ENCODE data around the gene ABHD10. TPM values are rescaled to one million over a fixed set of nuclear protein-coding genes. Genes with fewer than 3 reads are reported as not detected.

Gene ABHD10
- total RNA-seq, 1 donor from 2014 or later, result 55.6 TPM

DNA sequence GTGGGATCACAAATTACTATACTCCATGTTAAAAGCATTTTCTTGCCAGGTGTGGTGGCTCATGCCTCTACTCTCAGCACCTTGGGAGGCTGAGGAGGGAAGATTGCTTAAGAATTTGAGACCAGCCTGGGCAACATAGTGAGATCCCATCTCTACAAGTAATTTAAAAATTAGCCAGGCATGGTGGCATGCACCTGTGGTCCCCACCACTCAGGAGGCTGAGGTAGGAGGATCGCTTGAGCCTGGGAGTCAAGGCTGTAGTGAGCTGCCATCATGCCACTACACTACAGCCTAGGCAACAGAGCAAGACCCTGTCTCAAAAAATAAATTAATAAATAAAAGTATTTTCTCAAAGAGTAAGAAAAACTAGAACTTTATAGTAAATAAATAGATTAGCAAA lies 22.9 kb upstream of the ABHD10 start:
- TF ChIP-seq, protein P1, sequence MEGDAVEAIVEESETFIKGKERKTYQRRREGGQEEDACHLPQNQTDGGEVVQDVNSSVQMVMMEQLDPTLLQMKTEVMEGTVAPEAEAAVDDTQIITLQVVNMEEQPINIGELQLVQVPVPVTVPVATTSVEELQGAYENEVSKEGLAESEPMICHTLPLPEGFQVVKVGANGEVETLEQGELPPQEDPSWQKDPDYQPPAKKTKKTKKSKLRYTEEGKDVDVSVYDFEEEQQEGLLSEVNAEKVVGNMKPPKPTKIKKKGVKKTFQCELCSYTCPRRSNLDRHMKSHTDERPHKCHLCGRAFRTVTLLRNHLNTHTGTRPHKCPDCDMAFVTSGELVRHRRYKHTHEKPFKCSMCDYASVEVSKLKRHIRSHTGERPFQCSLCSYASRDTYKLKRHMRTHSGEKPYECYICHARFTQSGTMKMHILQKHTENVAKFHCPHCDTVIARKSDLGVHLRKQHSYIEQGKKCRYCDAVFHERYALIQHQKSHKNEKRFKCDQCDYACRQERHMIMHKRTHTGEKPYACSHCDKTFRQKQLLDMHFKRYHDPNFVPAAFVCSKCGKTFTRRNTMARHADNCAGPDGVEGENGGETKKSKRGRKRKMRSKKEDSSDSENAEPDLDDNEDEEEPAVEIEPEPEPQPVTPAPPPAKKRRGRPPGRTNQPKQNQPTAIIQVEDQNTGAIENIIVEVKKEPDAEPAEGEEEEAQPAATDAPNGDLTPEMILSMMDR (conservative IDR thresholded peaks at IDR 0.05), result no peak
- peaks cover 9% of the 10 kb centered on the region for H3K36me3 Mint-ChIP-seq (ENCODE audit: low read depth)
- H3K27me3 Mint-ChIP-seq (ENCODE audit: low read depth), result no peaks in the 10 kb centered on the region
- H3K4me1 Mint-ChIP-seq, result peaks cover 51% of the 10 kb centered on the region
- H3K4me3 Mint-ChIP-seq, result no peak overlapping the region
- H3K27ac Mint-ChIP-seq (ENCODE audit: unreplicated experiment), result no peak overlapping the region
- H3K9me3 Mint-ChIP-seq, result no peaks in the 10 kb centered on the region
- no peak for DNase-seq (ENCODE audit: low read depth, low spot score)

DNA sequence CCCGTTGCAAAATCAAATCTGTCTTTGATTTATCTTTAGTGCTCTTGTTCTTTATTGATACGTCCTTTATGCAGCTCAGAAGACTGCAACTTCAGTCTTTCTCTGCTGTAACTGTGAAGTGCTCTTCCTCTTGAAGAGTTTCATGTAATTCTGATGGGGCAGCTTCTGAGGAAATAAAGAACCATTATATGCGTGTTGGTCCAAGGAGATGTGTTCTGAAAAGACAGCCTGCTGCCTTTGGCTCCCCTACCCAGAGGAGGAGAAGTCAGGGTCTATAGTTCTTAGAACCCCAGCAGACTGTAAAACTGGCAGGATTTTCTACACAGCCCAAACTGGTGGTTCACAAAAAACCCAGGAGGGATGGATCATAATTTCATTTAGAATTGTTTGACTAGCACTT lies 22.4 kb upstream of the ABHD10 start:
- no peaks in the 10 kb centered on the region for H3K27me3 Mint-ChIP-seq (ENCODE audit: low read depth)
- TF ChIP-seq, protein P1 (conservative IDR thresholded peaks at IDR 0.05), result no peak
- peaks cover 54% of the 10 kb centered on the region for H3K4me1 Mint-ChIP-seq
- peak overlapping the region; percentile 79 for H3K27ac Mint-ChIP-seq (ENCODE audit: unreplicated experiment)
- DNase-seq (ENCODE audit: low read depth, low spot score), result no peak
- peaks cover 9% of the 10 kb centered on the region for H3K36me3 Mint-ChIP-seq (ENCODE audit: low read depth)
- peaks cover 2% of the 10 kb centered on the region for H3K9me3 Mint-ChIP-seq
- H3K4me3 Mint-ChIP-seq, result peak overlapping the region; percentile 72

DNA sequence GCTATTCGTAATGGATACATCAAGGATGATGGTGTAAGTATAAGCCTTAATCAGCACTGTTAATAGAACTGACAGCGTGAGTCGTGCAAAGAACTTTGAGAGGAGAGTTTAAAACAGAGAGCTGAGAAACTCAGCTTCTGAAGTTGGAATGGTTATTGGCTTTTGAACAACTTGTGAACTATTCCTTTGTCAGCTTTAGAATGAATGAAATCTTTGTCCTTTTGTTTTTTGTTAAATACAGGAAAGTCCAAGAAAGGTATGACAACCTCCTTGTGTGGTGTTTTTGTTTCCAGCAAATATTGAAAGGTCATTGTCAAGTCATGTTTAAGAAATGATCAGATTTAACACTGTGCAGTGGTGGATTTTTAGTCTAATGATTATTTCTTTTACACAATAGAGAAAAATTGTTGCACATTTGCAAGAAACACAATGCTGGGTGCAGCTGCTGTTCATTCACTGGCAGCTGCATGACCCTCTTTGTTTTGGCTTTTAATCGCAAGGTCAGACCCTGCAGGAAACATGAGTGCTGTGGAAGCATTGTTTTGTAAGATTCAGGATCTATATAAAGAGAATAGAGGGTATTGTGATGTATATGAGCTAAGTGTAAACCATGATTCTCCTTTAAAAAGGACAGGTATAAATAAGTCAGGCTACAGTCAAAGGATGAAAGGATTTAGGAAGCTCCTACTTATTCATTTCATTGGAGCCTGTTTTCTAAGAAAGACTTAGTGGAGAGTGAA lies 21.7 kb upstream of the ABHD10 start:
- DNase-seq (ENCODE audit: low read depth, low spot score), result no peak
- H3K4me1 Mint-ChIP-seq, result peaks cover 62% of the 10 kb centered on the region
- H3K27ac Mint-ChIP-seq (ENCODE audit: unreplicated experiment), result peak overlapping the region; percentile 79
- TF ChIP-seq, protein P1 (conservative IDR thresholded peaks at IDR 0.05), result no peak
- H3K36me3 Mint-ChIP-seq (ENCODE audit: low read depth), result peaks cover 9% of the 10 kb centered on the region
- H3K9me3 Mint-ChIP-seq, result peaks cover 2% of the 10 kb centered on the region
- peak overlapping the region; percentile 72 for H3K4me3 Mint-ChIP-seq
- no peaks in the 10 kb centered on the region for H3K27me3 Mint-ChIP-seq (ENCODE audit: low read depth)

DNA sequence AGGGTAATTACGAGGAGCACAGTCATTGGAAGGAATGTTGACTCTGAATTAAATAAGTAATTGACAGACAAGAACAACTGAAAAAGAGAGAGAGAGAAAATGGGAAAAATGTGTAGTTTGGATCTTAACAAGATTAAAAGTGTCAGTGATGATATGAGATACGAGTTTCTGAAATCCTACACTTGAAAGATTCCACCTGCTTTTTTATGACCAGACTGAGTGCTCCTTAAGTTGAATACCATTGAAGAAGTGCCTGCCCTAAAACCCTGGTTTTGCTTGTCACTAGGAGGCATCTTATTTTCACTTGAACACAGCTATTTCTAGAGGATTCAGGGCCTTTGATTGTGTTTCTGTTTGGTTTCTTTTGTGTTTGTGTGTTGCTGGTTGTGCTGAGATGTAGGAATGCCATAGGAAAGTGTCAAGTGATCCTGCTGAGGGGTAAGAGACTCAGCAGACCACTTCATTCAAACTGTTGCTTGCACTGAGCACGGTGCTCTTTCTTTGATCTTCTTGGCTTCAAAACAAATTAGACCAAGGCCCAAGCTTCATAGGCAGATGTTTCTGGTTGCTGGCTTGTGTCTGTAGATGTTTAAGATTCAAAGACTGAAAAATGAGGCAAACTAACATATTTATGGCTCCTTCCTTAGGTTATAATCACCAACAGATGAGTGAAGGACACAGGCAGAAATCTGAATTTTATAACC lies 17.2 kb upstream of the ABHD10 start:
- Mint-ChIP-seq H3K4me3 (peak overlapping the region; percentile 32), H3K27me3 (ENCODE audit: low read depth) (no peaks in the 10 kb centered on the region), H3K36me3 (ENCODE audit: low read depth) (peaks cover 3% of the 10 kb centered on the region), H3K4me1 (peaks cover 50% of the 10 kb centered on the region), H3K27ac (ENCODE audit: unreplicated experiment) (peak overlapping the region; percentile 82), H3K9me3 (peaks cover 2% of the 10 kb centered on the region)
- DNase-seq (ENCODE audit: low read depth, low spot score), result no peak
- TF ChIP-seq, protein P1 (conservative IDR thresholded peaks at IDR 0.05), result no peak

DNA sequence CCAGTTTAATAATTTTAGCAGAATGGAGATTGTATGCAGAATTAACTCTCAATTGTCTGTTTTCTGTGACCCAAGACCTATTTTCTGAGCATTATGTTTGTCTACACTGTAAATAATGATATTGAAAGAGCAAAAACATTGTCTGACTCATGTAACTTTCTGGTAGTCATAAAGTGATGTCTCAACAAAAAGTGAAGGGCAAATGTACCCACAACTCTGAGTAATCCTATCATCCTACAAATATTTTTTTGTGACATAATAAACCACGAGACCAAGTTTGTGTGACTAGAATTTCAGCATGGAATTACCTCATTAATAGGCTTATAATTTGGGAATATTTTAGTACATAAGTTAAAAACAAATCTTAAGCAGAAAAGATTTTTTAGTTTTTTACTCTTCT lies 15.4 kb upstream of the ABHD10 start:
- no peak overlapping the region for H3K4me3 Mint-ChIP-seq
- DNase-seq (ENCODE audit: low read depth, low spot score), result no peak
- no peaks in the 10 kb centered on the region for H3K27me3 Mint-ChIP-seq (ENCODE audit: low read depth)
- TF ChIP-seq, protein P1 (conservative IDR thresholded peaks at IDR 0.05), result no peak
- peaks cover 2% of the 10 kb centered on the region for H3K9me3 Mint-ChIP-seq
- H3K27ac Mint-ChIP-seq (ENCODE audit: unreplicated experiment), result no peak overlapping the region
- H3K36me3 Mint-ChIP-seq (ENCODE audit: low read depth), result peaks cover 3% of the 10 kb centered on the region
- H3K4me1 Mint-ChIP-seq, result peaks cover 45% of the 10 kb centered on the region
